Measurements from ENCODE around the gene SULT1C2. TPM values are rescaled to one million over a fixed set of nuclear protein-coding genes. Genes with fewer than 3 reads are reported as not detected.
"Not testable (repeated sequence)": the region's sequence is repeated elsewhere in the genome, so short reads cannot be mapped to it uniquely, and the experiment has no call there.

Gene SULT1C2
- total RNA-seq, 1 donor from 2014 or later, result not detected

DNA sequence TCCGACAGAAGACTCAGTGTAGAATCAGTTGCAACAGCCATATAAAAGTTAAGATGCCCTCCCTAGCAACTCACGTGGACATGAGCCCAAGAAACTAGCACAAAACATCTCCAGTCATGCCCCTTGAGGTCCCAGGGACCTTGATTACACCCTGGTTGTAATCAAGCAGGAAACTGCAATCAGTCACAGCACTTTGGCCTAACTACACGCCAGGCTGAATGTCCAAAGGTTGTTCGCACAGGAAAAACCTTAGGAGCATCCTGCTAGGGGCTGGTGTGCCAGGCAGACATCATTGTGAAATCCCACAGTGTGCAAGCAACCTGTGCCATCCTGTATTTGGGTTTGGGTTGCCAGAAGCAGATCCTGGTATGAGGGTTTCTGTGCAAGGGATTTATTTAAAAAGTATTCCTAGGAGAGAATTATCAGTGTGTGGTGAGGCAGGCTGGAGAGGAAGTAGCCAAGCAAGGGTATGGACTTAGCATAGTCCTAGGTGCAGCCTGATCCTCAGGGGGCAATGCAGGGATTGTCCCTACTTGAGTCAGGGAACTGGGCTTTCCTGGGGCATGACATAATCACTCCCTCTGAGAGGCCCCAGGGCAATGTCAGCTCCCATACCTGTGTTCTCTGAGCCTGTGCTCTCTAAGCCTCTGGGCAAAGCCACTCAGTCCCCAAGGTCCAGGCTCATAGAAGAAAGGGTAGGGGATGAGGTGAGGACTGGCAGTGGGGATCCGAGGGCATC is 17.8 kb upstream of the SULT1C2 start:
- Histone ChIP-seq H3K36me3 (no peaks in the 10 kb centered on the region), H3K27me3 (no peaks in the 10 kb centered on the region), H3K4me3 (no peak overlapping the region), H3K9me3 (no peaks in the 10 kb centered on the region), H3K4me1 (peaks cover 15% of the 10 kb centered on the region), H3K27ac (peak overlapping the region; percentile 79)
- no peak for DNase-seq (ENCODE audit: extremely low spot score in 2 of 2)
- TF ChIP-seq POLR2AphosphoS5 (IDR thresholded peaks at IDR 0.05; ENCODE audit: insufficient read depth in 1 of 2, low read depth in 1 of 2) (no peak), POLR2A (IDR thresholded peaks at IDR 0.05) (no peak)
- TF ChIP-seq, protein P1, sequence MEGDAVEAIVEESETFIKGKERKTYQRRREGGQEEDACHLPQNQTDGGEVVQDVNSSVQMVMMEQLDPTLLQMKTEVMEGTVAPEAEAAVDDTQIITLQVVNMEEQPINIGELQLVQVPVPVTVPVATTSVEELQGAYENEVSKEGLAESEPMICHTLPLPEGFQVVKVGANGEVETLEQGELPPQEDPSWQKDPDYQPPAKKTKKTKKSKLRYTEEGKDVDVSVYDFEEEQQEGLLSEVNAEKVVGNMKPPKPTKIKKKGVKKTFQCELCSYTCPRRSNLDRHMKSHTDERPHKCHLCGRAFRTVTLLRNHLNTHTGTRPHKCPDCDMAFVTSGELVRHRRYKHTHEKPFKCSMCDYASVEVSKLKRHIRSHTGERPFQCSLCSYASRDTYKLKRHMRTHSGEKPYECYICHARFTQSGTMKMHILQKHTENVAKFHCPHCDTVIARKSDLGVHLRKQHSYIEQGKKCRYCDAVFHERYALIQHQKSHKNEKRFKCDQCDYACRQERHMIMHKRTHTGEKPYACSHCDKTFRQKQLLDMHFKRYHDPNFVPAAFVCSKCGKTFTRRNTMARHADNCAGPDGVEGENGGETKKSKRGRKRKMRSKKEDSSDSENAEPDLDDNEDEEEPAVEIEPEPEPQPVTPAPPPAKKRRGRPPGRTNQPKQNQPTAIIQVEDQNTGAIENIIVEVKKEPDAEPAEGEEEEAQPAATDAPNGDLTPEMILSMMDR (IDR thresholded peaks at IDR 0.05), result no peak
- intact Hi-C loops (cut with DNase I), result no loop called here

DNA sequence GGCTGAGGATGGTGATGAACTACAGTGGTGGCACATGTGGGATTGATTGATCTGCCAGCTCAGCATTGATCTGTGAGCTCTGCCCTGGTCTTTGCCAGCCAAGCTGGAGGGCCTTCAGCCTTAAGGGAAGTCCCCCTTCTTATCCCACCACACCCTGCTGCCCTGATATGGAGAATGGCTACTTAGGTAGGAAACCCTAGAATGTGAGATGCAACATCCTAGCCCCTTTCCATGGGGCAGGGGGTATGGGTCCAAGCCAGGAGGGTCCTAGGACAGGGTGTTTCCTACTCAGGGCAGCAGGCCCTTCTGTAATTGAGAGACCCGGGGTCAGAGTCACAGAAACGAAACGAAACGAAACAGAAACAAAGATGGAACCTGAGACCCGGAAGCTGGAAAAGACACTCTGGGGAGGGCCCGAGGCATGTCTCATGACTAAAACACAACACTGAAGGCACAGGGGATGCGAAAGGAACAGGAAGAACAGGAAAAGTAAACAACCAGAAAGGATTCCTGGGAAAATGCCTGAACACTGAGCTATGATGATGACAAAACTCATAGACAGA is 16.9 kb upstream of the SULT1C2 start:
- Histone ChIP-seq H3K4me1 (peaks cover 15% of the 10 kb centered on the region), H3K27me3 (no peaks in the 10 kb centered on the region), H3K36me3 (no peaks in the 10 kb centered on the region), H3K9me3 (no peaks in the 10 kb centered on the region), H3K4me3 (peak overlapping the region; percentile 12 to 14), H3K27ac (peak overlapping the region; percentile 79)
- no peak for DNase-seq (ENCODE audit: extremely low spot score in 2 of 2)
- TF ChIP-seq, protein P1 (IDR thresholded peaks at IDR 0.05), result no peak
- TF ChIP-seq POLR2AphosphoS5 (IDR thresholded peaks at IDR 0.05; ENCODE audit: insufficient read depth in 1 of 2, low read depth in 1 of 2) (peak in 1 of 2 donors; percentile 43), POLR2A (IDR thresholded peaks at IDR 0.05) (no peak)
- intact Hi-C loops (cut with DNase I), result no loop called here

DNA sequence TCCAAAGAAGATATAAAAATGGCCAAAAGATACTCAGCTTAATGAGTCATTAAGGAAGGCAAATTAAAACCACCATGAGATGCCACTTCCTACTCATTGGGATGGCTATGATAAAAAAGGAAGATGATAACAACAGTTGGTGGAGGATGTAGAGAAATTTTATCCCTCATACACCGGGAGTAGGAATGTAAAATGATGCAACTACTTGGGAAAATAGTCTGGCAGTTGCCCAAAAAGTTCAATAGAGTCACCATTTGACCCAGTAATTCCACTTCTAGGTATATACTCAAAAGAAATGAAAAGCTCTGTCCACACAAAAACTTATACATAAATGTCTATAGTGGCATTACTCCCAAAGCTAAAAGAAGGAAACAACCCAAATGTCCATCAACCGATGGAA is 10.1 kb upstream of the SULT1C2 start:
- no peak for DNase-seq (ENCODE audit: extremely low spot score in 2 of 2)
- no peaks in the 10 kb centered on the region for H3K4me1 ChIP-seq
- H3K9me3 ChIP-seq, result no peaks in the 10 kb centered on the region
- H3K27me3 ChIP-seq, result no peaks in the 10 kb centered on the region
- H3K4me3 ChIP-seq, result no peak overlapping the region
- intact Hi-C loops (cut with DNase I), result no loop called here
- H3K36me3 ChIP-seq, result no peaks in the 10 kb centered on the region
- H3K27ac ChIP-seq, result no peak overlapping the region
- TF ChIP-seq POLR2A (IDR thresholded peaks at IDR 0.05), result no peak
- no peak for TF ChIP-seq POLR2AphosphoS5 (IDR thresholded peaks at IDR 0.05; ENCODE audit: insufficient read depth in 1 of 2, low read depth in 1 of 2)
- TF ChIP-seq, protein P1 (IDR thresholded peaks at IDR 0.05), result no peak

GRCh38 chr2:108279468-108279867 is 9.2 kb upstream of the SULT1C2 start:
- no peak for DNase-seq (ENCODE audit: extremely low spot score in 2 of 2)
- Histone ChIP-seq H3K36me3 (no peaks in the 10 kb centered on the region), H3K27ac (no peak overlapping the region), H3K4me3 (no peak overlapping the region), H3K4me1 (no peaks in the 10 kb centered on the region), H3K9me3 (no peaks in the 10 kb centered on the region), H3K27me3 (no peaks in the 10 kb centered on the region)
- intact Hi-C loops (cut with DNase I), result no loop called here
- TF ChIP-seq POLR2A (IDR thresholded peaks at IDR 0.05) (no peak), POLR2AphosphoS5 (IDR thresholded peaks at IDR 0.05; ENCODE audit: insufficient read depth in 1 of 2, low read depth in 1 of 2) (no peak)
- TF ChIP-seq, protein P1 (IDR thresholded peaks at IDR 0.05), result no peak

DNA sequence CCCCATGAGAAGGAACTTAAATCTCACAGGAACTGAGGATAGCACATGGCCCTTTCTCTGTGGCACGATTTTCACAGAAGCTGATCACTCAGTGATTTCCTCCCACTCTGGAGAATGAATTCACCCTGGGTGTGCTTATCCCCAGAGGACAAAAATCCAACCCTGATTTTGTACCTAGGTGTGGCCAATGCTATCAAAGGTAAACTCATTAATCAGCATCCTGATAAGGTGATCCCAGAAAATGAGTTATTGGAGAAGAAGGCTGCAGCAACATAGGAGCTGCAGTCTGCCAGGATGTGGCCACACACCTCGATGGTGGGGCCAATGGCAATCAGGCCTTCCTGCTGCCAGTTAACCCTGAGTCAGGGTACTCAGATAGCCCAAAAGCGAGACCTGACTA is 8.2 kb upstream of the SULT1C2 start:
- TF ChIP-seq POLR2AphosphoS5 (IDR thresholded peaks at IDR 0.05; ENCODE audit: insufficient read depth in 1 of 2, low read depth in 1 of 2) (no peak), POLR2A (IDR thresholded peaks at IDR 0.05) (no peak)
- TF ChIP-seq, protein P1 (IDR thresholded peaks at IDR 0.05), result no peak
- Histone ChIP-seq H3K4me1 (no peaks in the 10 kb centered on the region), H3K27ac (no peak overlapping the region), H3K9me3 (no peaks in the 10 kb centered on the region), H3K36me3 (no peaks in the 10 kb centered on the region), H3K4me3 (no peak overlapping the region), H3K27me3 (no peaks in the 10 kb centered on the region)
- DNase-seq (ENCODE audit: extremely low spot score in 2 of 2), result no peak
- intact Hi-C loops (cut with DNase I), result no loop called here

- DNase-seq (ENCODE audit: extremely low spot score in 2 of 2); H3K36me3 ChIP-seq; H3K27me3 ChIP-seq; H3K4me3 ChIP-seq; H3K4me1 ChIP-seq; H3K27ac ChIP-seq; intact Hi-C loops (cut with DNase I); H3K9me3 ChIP-seq: not testable (repeated sequence)
Measured at GRCh38 chr2:108284566-108284965, 4.1 kb upstream of the SULT1C2 start.
